Aorta (tissue), 5 donors: ENCODE results near the gene CIC. TPM values are rescaled to one million over a fixed set of nuclear protein-coding genes. Genes with fewer than 3 reads are reported as not detected.
A peak's percentile ranks its signal among the peaks of the same experiment; 100 is the strongest.
"Not testable (repeated sequence)": the region's sequence is repeated elsewhere in the genome, so short reads cannot be mapped to it uniquely, and the experiment has no call there.

ENCODE experiments used
- ATAC-seq: fragments of 200-7000 bp; cut with Tn5 transposase; one replicate; pipeline ENCODE4 v1.9.1; 2022; ENCODE audit warnings: moderate library complexity; ENCODE audit not compliant: low FRiP score
- DNase-seq, 2 donors: peaks; one replicate each; pipeline ENCODE4 v3.0.0-alpha.2; 2020
- H3K27ac ChIP-seq, 2 donors: one replicate each; pipeline ENCODE4 v1.5.1; 2013; ENCODE audit warnings: low read length in 2 of 2, mild to moderate bottlenecking in 2 of 2, moderate library complexity in 2 of 2, control low read depth in 1 of 2, inconsistent platforms in 1 of 2, low read depth in 1 of 2
- H3K27me3 ChIP-seq, 2 donors: one replicate each; pipeline ENCODE4 v1.6.1; 2013; ENCODE audit warnings: control low read depth in 1 of 2, low read length in 1 of 2, mild to moderate bottlenecking in 1 of 2, moderate library complexity in 1 of 2; ENCODE audit not compliant: insufficient read depth in 2 of 2, control insufficient read depth in 1 of 2
- H3K36me3 ChIP-seq, 2 donors: one replicate each; pipeline ENCODE4 v1.6.1; 2013; ENCODE audit warnings: control low read depth in 1 of 2, low read length in 1 of 2, mild to moderate bottlenecking in 1 of 2; ENCODE audit not compliant: insufficient read depth in 2 of 2, control insufficient read depth in 1 of 2
- H3K4me1 ChIP-seq, 2 donors: one replicate each; pipeline ENCODE4 v1.6.1; 2013; ENCODE audit warnings: low read length in 2 of 2, control low read depth in 1 of 2, mild to moderate bottlenecking in 1 of 2, moderate library complexity in 1 of 2; ENCODE audit not compliant: insufficient read depth in 2 of 2, control insufficient read depth in 1 of 2
- H3K4me3 ChIP-seq, 2 donors: one replicate each; pipeline ENCODE4 v1.5.1; 2013; ENCODE audit warnings: low read length in 2 of 2, control low read depth in 1 of 2, mild to moderate bottlenecking in 1 of 2
- H3K9me3 ChIP-seq: one replicate; pipeline ENCODE4 v1.6.1; 2013; ENCODE audit warnings: mild to moderate bottlenecking, low read length; ENCODE audit not compliant: control insufficient read depth
- WGBS, 2 donors: extraction: QIAGEN DNeasy Blood & Tissue Kit; methylation state at CpG; one replicate each; pipeline ENCODE4 v1.1.7; 2013; 5-methylcytosine and 5-hydroxymethylcytosine counted together
- intact Hi-C, 2 donors: fragments of 100-400 bp; cut with DNase I; formaldehyde crosslinking; loops; one replicate each; pipeline versions ENCODE4 v1.14.2 to v1.15.0; 2022
- polyA plus RNA-seq, 2 donors: library from polyadenylated mRNA; stranded (reverse); fragments of 200-250 nt; gene quantifications; one replicate each; pipeline ENCODE4 v1.2.3, GENCODE V29; 2013
- total RNA-seq, 2 donors: library from RNA; stranded (reverse); fragmentation: NEBNext Ultra II Directional; extraction: Animal tissue kit (Norgen Biotek cat#: 25700); gene quantifications; one replicate each; pipeline ENCODE4 v1.2.1, GENCODE V29; 2021
- donor health status: healthy with polysubstance abuse.
- donor health status: Bipolar disorder and iron deficiency.
- donor health status: DM: no; HTN: no; CAD: no.
- donor health status: DM: no; HTN: no; CAD: no.
- donor health status: DM: yes; HTN: yes; CAD: no.

CIC gene
- total and polyA plus RNA-seq, 4 donors, result 14.3 to 104 (median 74.0) TPM

DNA sequence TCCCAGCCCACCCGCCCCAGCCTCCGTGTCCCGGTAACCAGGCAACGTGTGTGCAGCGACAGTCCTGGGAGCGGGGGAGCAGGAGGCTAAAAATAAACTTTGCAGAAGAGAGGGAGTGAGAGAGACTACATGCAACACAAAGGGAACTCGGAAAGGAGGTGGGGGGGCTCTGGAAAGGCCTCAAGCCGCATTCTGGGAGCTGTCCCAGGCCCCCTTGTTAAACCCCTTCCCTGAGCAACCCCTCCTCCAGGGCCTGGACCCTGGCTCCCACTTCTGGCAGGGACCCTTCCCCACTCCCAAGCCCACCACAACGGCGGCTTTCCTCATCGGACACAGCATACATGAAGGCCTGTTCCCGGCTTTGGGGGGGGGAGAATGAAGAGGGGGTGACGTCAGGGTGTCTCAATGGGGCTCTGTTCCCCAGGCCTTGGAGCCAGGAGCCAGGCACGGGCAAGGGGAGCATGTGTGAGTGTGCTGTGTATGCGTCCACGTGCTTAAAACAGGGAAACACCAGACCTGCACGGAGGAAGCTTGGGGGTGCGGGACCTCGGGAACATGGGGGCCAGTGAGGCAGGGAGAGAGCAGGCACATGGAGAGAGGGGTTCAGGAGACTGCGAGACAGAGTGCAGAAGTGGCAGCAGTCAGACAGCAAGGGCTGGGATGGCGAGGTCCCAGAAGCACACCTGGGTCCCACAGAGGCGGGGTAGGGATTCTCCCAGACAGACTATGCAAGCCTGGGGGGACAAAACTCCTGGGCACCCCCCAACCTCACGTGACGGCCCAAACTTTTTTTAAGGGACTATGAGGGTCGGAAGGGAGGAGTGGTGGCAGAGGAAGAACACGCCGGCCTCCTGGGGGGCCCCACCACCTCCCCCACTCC lies 16.4 kb upstream of the CIC start:
- ATAC-seq, result no peak
- Histone ChIP-seq H3K27me3 (peaks cover 0 to 2% of the 10 kb centered on the region in 2 donors), H3K9me3 (no peaks in the 10 kb centered on the region), H3K36me3 (no peaks in the 10 kb centered on the region), H3K4me3 (peak overlapping the region; percentile 96 to 99), H3K27ac (peak overlapping the region; percentile 79 to 100), H3K4me1 (no peaks in the 10 kb centered on the region)
- intact Hi-C loops, result no loop called here
- 1 to 2% methylated on average over 26 to 27 of the region's 27 CpGs for WGBS, 2 donors
- no peak for DNase-seq

GRCh38 chr19:42253245-42254088 lies 15.6 kb upstream of the CIC start:
- H3K9me3 ChIP-seq, result no peaks in the 10 kb centered on the region
- intact Hi-C loops, result loop anchor here in 1 of 2 donors (2.0 kb wide), 2 partner anchors 15 to 29 kb away; partner anchors contain the start of gene CIC
- no peaks in the 10 kb centered on the region for H3K36me3 ChIP-seq
- peaks cover 0 to 2% of the 10 kb centered on the region in 2 donors for H3K27me3 ChIP-seq
- H3K4me1 ChIP-seq, result no peaks in the 10 kb centered on the region
- ATAC-seq (peak; percentile 2), DNase-seq (peak; percentile 76 to 90)
- H3K27ac ChIP-seq, result peak overlapping the region; percentile 79 to 100
- H3K4me3 ChIP-seq, result peak overlapping the region; percentile 96 to 99
- 0 to 1% methylated on average over 31 to 71 of the region's 71 CpGs for WGBS, 2 donors

DNA sequence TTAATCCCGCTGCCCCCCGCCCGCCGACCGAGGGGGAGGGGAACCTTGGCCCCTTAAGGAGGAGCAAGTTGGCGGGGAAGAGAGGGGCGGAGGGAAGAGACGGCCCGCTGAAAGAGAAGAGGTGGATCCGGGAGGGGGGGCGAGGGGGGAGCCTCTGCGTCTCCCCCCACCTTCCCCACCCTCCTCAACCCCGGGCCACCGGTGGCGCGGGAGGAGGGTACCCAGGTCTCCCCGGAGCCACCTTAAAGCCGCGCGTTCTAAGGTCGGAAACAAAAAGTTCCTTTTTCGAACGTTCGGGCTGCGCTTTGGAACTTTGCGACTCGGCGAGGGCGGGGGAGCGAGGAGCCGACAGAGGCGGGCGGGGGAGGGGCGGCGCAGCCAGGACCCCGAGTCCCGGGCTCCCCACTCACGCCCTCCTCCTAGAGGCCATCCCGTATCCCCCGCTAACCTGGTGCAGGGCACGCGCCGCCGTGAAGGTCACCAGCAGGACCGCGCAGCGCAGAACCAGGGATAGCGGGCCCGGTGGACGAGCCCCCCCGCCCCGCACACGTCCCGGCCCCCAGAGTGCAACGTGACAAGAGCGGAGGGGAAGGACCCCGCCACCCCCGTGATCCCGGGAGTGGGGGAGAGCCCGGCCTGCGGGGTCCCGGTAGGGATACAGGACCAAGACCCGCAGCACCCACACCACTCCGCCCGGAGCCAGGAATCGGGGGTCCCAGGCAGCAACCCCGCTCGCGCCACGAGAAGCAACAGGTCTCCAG lies 14.8 kb upstream of the CIC start:
- Histone ChIP-seq H3K4me1 (no peaks in the 10 kb centered on the region), H3K36me3 (no peaks in the 10 kb centered on the region), H3K27ac (peak overlapping the region; percentile 97 to 100), H3K27me3 (peaks cover 0 to 2% of the 10 kb centered on the region in 2 donors), H3K4me3 (peak overlapping the region; percentile 96 to 99), H3K9me3 (no peaks in the 10 kb centered on the region)
- peak; percentile 87 to 90 for DNase-seq
- intact Hi-C loops, result loop anchor here in 1 of 2 donors (2.0 kb wide), 2 partner anchors 15 to 29 kb away; partner anchors contain the start of gene CIC
- peak; percentile 45 for ATAC-seq
- WGBS, 2 donors, result 0% methylated on average over 43 to 70 of the region's 70 CpGs

GRCh38 chr19:42254850-42255765 lies 13.9 kb upstream of the CIC start, which contains the start of gene ERF:
Gene ERF, minus strand, starts transcription at chr19:42255128. Its CDS starts 129 bp downstream, at chr19:42254999.
- Histone ChIP-seq H3K27me3 (peaks cover 0 to 2% of the 10 kb centered on the region in 2 donors), H3K9me3 (no peaks in the 10 kb centered on the region), H3K4me1 (no peaks in the 10 kb centered on the region), H3K27ac (peak within 1 kb of the TSS; percentile 97 to 100), H3K36me3 (no peaks in the 10 kb centered on the region), H3K4me3 (peak within 1 kb of the TSS; percentile 96 to 99)
- ATAC-seq, result peak; percentile 92
- intact Hi-C loops, result loop anchor here in 1 of 2 donors (2.0 kb wide), 2 partner anchors 14 to 28 kb away; partner anchors contain the start of gene CIC
- DNase-seq, result peak; percentile 96 to 98
- WGBS, 2 donors, result 0 to 1% methylated on average over 44 to 75 of the region's 75 CpGs

GRCh38 chr19:42255766-42256745 lies 13.0 kb upstream of the CIC start:
- intact Hi-C loops, result loop anchor here in 1 of 2 donors (2.0 kb wide), 2 partner anchors 13 to 27 kb away; partner anchors contain the start of gene CIC
- ATAC-seq, result peak; percentile 17
- H3K9me3 ChIP-seq, result no peaks in the 10 kb centered on the region
- DNase-seq, result peak in 1 of 2 donors; percentile 82
- peak overlapping the region; percentile 46 to 84 for H3K27ac ChIP-seq
- H3K27me3 ChIP-seq, result peaks cover 0 to 2% of the 10 kb centered on the region in 2 donors
- WGBS, 2 donors, result 4 to 5% methylated on average over 38 of the region's 38 CpGs
- H3K4me3 ChIP-seq, result peak overlapping the region; percentile 29 to 84
- no peaks in the 10 kb centered on the region for H3K4me1 ChIP-seq
- H3K36me3 ChIP-seq, result no peaks in the 10 kb centered on the region

- H3K27me3 ChIP-seq, H3K4me3 ChIP-seq, H3K27ac ChIP-seq, H3K4me1 ChIP-seq, H3K9me3 ChIP-seq, DNase-seq, ATAC-seq, H3K36me3 ChIP-seq, intact Hi-C loops: not testable (repeated sequence)
- WGBS, 2 donors, result 84 to 88% methylated on average over 3 of the region's 3 CpGs
Measured at GRCh38 chr19:42257842-42258241, 11.2 kb upstream of the CIC start.

DNA sequence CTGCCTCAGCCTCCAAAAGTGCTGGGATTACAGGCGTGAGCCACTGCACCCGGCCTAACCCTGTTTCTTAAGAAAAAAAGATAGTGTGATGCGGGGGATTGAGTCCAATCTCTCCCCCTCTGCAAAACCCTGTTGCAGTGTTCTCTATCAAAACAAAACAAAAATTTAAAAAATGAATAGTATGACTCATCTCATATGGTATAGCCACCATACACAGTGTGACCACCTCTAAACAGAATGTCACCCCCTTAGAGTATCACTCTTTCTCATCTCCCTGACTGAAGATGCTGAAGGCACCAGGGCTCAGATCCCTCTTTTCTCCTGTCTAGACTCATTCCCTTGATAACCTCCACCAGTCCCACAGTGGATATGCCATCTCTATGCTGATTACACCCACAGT lies 7.3 kb upstream of the CIC start:
- DNase-seq, result no peak
- Histone ChIP-seq H3K27me3 (no peaks in the 10 kb centered on the region), H3K27ac (no peak overlapping the region), H3K36me3 (no peaks in the 10 kb centered on the region), H3K4me1 (no peaks in the 10 kb centered on the region), H3K4me3 (no peak overlapping the region), H3K9me3 (no peaks in the 10 kb centered on the region)
- 89 to 91% methylated on average over 3 of the region's 3 CpGs for WGBS, 2 donors
- no peak for ATAC-seq
- intact Hi-C loops, result no loop called here
